Measurements from ENCODE around the gene RNPEPL1.
A peak's percentile ranks its signal among the peaks of the same experiment; 100 is the strongest.

The RNPEPL1 gene

DNA sequence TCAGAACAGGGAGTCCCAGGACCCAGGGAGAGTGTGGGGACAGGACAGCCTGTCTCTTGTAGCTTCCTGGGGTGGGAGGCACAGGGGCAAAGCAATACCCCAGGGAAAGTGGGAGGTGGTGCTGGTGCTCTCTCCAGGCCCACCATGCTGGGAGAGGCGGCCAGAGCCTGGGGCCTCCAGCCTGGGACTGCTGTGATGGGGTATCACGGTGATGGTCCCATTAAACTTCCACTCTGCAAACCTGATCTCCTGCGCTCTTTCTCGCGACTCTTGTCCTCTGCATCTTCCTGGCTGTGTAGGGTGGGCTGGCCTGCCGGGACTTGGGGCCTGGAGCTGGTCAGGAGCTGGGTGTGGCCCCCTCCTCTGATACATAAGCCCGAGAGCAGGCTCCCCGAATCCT, 10.2 kb downstream of the RNPEPL1 start:
- no peak for DNase-seq

DNA sequence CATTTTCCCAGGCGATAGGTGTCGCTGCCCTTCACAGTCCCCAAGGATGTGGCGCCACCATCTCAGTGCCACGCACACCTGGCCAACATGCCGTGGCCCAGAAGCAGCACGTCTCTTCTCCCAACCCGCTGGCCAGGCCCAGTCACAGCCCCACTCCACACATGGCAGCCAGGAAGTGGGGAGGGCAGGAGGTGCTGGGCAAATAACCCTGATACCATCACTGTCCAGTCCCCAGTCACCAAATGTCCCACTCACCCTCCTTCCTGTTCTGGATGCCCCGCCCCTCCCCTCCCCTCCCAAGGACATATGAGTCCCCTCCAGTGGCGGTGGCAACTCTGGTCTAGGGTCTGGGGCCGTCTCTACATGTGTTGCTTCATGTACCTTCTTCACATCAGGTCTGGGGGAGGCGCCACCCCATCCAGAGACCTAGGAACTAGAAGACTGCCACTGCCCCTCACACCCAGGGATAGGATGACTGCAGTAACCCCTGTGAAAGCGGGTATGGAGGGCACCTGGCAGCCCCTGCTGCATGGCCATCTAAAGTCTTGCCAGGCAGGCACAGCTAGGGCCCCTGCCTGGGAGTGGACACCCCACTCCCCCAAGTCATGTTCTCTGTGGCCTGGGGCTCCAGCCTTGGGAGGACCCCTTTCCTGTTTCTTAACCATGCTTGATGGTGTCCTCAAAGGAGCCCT, 10.9 kb downstream of the RNPEPL1 start:
- no peak for DNase-seq

DNA sequence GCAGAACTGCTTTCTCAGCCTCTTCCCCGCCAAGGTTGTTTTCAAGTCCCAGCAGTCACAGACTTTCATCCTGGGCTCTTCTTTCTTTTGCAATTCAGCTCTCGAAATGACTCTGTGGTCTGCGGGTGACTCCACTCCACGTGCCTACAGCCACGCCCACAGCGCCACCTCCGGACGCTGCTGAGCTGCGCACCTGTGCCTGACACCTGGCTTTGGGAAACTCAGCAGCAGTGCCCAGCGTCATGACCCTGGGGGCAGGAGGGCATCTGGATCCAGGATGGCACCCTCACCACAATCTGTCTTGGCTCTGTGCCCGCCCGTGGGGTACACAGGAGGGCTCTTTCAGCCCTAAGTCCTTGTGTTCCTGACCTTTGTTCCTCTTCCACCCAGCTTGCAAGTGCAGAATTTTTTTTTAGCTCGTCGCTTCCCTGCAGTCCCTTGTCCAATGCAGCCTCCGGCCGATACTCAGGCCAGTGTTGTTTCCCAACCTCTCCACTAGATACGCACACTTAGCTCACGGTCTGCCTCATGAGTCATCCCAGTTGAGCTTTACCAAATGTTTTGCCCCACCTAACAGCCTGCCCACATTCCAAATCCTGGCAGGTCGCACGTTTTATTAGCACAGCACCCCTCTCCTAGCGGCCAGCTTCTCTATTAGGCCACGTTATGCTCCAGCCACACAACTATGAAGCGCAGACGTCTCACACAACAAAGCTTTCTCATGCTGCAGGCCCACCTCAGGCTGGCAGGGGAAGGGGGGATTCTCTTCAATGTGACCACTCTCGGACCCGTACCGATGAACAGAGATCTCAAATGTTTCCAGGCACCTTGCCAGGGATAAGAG, 11.7 kb downstream of the RNPEPL1 start:
- no peak for DNase-seq

DNA sequence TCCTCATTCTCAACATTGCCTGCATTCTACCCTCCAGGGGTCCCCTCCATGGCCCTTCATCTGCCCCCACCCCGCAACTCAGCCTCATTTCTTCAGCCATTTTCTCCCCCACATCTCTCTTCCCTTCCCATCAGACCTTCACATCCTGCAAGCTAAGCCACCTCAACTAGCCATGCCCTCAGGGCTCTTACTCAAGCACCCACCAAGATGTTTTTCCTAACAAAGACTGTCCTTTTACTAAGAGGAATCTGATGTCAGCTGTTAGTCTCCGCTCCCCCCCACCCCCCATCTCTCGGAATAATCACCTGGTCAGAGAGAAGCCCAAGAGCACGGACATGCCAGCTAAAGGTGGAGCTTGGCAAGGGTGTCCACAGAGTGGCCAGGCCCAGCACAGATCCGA, 13.5 kb downstream of the RNPEPL1 start:
- DNase-seq: no peak

DNA sequence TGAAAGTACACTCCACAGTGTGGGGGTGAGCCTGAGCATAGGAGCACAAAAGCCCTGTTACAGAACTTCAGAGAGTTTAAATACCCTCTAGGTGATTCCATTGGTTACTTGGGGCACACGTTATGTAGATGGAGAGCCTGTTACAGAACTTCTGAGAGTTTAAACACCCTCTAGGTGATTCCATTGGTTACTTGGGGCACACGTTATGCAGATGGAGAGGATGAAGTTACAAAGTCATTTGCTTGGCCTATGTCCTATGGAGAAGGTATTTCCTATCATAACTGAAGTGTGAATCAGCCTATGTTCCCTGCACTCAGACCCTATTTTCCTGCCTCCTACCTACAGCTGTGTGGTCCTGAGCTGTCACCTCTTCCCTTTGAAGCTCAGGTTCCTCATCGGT, 14.5 kb downstream of the RNPEPL1 start:
- DNase-seq: no peak

DNA sequence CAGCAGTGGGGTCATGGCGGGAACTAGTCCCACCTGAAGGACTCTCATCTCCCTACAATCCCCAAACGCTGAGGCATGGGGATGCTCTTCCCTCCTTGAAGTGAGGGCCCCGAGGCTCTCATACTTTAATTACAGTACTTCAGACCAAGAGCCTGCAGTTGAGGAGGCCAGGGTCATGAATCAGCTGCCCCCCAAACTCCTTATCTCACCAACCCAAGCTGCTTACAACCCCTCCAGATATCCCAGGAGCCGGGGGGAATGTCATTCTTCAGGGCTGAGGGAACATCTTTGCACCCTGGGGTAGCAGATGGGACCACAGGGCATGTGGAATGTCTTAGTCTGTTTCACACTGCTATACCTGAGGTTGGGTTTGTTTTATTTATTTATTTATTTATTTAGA, 15.5 kb downstream of the RNPEPL1 start:
- no peak for DNase-seq

DNA sequence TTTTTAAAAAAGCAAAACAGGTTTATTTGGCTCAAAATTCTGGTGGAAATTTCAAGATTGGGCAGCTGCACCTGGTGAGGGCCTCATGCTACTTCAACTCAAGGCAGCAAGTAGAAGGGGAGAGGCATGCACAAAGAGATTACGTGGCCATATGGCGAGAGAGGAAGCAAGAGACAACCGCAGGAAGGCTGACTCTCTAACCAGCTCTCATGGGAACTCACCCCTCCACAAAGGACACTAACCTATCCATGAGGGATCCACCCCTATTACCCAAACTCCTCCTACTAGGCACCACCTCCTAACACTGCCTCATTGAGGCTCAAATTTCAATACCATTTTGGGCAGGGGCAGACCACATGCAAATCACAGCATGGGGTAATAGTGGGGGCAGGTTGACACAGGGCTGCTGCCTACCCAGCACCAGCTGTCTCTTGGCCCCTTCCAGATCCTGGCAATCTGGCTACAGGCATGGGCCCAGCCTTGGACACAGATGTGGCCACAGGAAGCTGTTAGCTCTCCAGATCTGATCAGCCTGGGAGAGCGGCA, 16.3 kb downstream of the RNPEPL1 start:
- DNase-seq: no peak

DNA sequence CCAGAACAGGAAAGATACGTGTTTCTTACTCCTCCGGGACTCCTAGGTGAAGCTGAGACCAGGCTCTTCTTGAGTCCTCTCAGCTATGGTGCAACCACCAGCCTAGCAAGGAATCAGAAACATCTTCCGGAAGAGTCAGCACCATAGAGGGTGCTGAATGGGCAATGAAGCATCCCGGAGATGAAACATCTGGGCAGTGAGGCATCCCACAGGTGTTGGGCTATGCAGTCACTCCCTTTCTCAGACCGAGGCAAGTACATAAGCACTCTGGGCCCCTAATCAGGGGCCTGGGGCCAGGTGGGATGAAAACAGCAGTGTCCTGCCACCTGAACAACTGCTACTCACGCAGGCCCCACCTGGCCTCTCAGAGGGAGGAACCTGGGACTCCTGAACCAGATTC, 16.8 kb downstream of the RNPEPL1 start:
- DNase-seq: no peak

DNA sequence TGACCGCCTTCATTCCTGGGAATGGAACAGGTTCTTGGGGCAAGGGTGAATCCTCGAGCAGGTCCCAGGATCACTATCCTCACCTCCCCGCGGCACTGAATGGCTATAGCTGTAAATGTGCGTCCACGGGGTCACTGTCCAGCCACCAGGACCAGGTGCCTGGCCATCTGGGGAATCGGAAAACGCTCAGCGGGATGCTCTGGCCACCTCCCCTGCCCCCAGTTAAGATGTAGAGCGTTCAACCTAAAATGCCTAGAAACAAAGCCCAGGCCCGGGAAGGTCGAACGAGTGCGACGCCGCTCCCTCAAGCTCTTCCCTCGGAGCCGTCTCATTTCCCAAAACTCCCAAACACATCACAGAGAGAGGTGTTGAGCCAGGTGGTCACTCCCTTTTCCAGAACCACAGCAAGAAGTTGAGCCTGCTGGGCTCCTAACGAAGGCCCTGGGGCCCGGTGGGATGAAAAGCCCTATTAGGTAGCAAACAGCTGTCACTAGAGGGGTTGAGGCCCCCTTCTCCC, 17.5 kb downstream of the RNPEPL1 start:
- DNase-seq: no peak

DNA sequence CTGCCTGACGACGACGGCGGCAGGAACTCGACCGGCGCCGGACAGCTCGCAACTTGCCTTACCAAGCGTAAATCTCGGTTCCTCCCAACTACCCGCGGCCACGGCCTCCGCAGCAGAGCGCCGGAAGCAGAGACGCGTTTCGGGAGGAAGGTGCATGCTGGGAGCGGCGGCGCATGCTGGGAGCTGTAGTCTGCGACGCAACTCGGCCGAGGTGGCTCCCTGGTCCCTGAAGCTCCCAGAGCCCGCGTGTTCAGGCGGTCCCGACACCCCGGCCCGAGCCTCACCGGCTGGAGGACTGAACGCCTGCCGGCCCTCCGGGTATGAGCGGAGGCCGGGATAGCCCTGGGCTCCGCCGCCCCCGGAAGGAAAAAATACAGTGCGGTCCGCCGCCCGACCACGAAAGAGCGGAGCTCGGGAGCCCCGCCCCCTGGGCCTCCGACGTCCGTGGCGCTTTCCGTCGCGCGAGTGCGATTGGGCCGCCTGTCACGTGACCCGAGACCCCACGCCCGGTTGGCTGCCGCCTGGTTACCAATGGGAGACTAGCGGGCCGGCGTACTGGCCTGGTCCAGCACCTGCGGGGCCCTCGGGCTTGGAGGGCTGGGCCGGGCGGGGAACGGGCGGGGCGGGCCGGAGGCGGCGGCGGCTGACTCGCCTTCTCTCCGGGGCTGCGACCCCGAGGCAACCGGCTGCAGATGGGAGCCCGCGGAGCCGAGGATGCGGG, 18.1 kb downstream of the RNPEPL1 start, which contains the start of gene CAPN10:
Gene CAPN10 (plus strand): TSS at position 537 of the 721 bp plus-strand sequence. CDS start 178 bp downstream, at position 715.
- DNase-seq: peak; percentile 97

DNA sequence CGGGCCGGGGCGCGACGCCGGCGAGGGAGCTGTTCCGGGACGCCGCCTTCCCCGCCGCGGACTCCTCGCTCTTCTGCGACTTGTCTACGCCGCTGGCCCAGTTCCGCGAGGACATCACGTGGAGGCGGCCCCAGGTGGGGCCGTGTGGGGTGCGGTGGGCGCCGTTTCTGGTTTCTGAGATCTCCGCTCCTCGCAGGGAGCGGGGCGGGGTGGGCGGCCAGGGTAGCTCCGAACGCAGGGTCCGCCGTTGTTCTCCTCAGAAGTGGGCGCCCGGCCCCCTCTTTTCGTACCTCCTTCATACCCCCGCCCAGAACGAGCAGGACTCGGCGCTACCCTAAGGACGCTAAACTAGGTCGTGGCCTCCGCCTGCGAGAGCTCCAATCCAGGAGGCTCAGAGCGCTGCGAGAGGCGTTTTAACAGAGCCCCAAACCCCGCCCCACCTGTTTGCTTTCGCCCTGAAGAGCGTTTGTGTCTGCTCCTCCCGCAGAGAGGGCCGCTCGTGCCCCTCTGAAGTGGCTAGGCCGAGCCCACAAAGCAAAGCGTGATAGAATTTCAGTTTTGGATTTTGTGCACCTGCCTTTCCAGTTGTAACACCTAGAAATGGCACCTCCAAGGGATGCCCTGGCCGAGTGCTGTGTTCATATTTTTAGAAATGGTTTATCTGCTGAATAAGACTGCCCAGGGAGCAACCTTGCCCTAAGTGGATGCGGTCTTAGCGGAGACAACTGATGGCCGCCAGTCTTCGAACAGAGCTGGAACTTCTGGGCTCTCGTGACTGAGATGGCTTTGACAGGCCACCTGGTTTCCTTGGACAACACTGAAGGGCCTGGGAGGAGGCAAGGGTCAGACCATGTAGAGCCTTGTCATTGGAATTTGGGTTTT, 18.9 kb downstream of the RNPEPL1 start:
- peak; percentile 80 for DNase-seq

DNA sequence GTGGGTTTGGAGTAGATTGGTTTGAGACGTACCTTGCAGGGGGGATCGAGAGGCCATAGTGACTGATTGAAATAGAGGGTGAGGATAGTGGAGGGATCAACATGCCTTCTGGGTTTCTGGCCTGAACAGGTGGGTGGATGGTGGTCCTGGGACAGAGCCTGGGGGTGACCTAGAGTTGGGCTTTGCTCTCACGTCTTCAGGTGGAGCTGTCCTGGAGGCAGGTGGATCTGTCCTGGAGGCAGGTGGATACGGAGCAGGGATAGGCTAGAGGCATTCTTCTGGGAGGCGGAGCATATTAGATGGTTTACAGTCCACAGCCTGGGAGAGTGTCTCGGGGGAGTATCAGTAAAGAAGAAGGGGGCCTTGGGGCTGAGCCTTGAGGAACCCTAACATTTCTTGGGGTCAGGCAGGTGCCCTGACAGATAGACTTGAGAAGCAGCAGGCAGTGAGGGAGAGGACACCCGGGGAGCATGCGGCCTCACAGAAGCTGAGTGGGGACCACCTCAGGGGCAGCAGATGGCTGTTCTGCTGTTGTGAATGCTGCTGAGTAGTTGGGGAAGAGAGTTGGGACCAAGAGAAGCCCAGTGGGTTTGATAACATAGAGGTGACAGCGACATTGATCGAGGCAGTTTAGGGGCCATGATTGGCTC, 19.8 kb downstream of the RNPEPL1 start:
- no peak for DNase-seq

DNA sequence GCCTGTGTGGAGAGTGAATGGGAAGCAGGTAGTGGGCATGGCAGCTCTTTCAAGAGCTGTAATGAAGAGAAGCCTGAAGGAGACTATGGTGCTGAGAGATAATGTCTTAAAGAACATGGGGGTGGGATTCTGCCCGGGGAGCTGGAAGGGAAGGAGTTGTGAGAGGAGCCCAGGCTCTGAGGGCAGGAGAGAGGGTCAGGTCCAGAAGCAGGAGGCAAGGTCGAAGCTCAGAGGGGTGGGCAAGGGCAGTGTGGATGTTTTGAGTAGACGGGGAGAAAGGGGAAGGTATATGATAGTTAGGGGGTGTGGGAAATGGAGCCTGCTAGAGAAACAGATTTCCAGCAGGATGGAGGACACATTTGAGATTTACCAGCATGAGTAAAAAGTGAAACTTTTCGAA, 20.4 kb downstream of the RNPEPL1 start:
- DNase-seq: no peak

DNA sequence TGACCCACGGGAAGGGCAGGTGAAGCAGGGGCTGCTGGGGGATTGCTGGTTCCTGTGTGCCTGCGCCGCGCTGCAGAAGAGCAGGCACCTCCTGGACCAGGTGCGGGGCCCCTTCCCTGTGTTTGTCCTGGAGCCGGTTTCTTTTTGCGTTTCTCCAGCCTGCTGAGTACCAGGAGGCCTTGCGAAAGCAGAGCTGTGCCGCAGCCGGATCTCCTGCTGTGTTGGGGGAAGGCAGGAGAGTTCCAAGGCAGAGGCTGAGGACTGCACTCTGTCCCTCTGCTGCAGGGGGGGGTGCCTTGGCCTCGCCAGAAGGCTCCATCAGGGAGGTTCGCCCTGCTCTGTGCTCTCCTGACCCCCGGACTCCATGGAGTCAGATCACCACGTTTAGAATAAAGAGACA, 21.1 kb downstream of the RNPEPL1 start:
- no peak for DNase-seq

DNA sequence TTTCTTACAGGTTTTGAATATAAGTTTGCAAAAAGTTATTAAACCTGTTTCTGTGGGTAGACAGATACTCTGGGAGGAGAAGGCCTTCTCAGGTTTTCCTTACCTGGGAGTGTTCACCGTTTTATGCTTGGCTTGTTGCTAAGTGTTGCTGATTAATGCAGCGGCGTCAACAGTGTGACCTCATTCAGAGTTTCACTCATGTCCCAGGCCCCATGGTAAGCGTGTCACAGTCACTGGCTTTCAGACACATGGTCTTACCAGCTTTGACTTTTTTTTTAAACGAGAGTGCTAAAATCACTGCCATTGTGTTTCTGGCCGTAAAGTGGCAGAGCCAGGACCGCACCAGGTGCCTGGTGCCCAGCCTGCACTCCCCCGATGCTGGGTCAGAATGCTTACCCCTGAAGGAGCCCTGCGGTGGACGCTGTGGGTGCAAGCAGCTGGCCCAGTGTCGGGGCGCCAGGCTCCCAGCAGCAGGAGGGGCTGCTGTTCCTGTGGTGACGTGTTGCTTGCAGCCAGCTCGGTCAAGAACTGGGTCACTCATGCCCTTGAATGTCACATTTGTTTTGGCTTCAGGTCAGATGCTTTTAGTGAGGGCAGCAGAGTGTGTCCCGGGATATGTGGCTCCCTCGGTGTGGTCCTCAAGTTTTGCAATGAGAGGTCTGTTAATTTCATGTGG, 21.7 kb downstream of the RNPEPL1 start:
- no peak for DNase-seq

DNA sequence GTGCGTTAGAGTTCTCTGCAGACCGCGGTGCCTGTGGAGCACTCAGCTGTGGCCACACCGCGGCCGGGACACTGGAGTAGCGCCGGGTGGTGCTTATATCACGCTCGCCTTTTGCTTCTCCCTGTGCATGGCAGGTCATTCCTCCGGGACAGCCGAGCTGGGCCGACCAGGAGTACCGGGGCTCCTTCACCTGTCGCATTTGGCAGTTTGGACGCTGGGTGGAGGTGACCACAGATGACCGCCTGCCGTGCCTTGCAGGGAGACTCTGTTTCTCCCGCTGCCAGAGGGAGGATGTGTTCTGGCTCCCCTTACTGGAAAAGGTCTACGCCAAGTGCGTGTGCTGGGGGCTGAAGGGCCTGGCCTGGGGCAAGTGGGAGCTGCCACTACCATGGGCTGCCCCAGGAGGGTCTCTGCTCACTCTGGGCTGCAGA, 22.4 kb downstream of the RNPEPL1 start:
- no peak for DNase-seq

DNA sequence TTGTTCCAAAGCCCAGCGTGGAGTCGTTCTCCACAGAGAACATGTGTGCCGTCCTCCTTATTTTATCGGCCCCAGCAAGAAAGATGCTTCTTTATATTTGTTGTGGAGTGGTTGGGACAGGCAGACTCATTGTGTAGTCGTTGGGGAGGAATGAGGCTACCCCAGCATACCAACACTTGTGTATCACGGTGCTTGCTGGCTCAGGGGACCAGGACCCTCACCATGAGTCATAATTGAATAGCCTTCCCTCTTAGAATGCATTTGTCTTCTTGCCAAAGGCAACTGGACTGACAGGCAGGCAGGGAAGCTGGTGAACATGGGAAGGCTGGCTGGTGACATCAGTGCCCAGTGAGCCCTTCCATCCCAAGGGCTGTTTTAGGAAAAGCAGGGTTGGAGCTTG, 22.9 kb downstream of the RNPEPL1 start:
- no peak for DNase-seq

DNA sequence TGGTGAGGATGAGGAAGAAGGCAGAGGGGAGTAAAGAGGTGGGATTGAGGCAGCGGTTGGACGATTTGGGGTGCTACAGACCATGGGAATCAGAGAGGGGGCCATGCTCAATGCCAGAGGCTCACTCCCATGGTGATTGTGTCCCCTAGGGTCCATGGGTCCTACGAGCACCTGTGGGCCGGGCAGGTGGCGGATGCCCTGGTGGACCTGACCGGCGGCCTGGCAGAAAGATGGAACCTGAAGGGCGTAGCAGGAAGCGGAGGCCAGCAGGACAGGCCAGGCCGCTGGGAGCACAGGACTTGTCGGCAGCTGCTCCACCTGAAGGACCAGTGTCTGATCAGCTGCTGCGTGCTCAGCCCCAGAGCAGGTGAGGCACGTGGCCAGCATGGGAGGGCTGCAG, 23.5 kb downstream of the RNPEPL1 start:
- DNase-seq: no peak

DNA sequence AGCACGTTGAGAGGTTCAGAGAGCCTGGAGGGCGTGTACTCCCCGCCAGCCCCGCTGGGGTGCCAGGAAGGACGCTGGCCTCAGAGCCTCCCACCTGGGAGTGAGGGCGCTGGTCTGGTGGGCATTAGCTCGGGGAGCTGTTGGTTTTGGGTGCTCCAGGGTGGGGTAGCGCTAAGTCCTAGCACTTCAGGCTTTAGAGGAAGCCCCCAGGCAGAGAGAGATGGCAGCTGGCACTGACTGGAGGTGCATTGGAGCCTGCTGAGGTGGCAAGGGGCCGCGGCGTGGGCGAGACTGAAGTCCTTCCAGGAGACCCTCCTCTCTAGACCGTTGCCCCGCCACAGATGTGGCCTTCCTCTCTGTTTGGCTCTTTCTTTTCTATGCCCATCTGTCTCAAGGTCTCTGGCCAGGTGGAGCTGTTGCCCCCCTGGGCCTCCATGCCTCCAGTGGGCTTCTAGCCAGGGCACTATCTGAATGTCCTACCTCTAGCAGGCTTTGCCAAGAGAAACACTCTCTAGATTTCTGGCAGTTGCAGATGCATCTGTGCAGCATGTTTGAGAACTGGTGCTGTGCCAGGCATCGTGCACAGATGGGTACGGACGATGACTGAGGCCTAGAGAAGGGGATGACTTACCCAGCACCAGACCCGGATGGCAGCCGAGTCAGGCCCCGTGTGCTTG, 24.9 kb downstream of the RNPEPL1 start:
- DNase-seq: no peak

DNA sequence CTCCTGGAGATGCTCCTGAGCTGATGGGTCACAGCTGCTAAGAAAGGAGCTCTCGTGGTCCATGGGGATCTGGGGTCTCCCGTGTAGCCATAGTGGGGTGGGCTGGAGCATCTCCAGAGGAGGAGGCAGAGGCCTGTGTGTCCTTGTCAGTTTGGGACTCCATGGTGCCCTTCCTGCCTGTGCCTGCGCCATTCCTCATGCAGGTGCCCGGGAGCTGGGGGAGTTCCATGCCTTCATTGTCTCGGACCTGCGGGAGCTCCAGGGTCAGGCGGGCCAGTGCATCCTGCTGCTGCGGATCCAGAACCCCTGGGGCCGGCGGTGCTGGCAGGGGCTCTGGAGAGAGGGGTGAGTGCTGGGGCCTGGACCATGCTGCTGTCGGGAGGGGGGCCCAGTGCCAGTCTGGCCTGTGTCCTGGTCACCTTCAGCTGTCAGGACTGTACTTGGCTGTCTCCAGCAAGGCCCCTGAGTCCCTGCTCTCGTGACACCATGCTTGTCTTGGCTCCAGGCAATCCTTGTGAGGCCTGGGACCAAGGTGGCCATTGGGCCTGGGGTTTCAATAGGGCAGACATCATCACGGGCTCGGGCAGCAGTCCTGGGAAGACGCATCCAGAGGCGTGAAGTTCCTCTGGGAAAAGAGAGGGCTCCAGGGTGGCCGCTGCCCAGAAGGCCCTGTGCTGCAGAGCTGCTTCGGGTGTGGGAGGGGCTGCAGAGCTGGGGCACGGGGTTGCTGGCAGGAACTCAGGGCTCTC, 25.6 kb downstream of the RNPEPL1 start:
- DNase-seq: no peak

All from NCI-H345 (cell line).